ENCODE data around the gene SLCO3A1. TPM values are rescaled to one million over a fixed set of nuclear protein-coding genes. Genes with fewer than 3 reads are reported as not detected.

SLCO3A1 gene
- total RNA-seq, 2 experiments from 2014 or later: 4.2 to 4.8 TPM

DNA sequence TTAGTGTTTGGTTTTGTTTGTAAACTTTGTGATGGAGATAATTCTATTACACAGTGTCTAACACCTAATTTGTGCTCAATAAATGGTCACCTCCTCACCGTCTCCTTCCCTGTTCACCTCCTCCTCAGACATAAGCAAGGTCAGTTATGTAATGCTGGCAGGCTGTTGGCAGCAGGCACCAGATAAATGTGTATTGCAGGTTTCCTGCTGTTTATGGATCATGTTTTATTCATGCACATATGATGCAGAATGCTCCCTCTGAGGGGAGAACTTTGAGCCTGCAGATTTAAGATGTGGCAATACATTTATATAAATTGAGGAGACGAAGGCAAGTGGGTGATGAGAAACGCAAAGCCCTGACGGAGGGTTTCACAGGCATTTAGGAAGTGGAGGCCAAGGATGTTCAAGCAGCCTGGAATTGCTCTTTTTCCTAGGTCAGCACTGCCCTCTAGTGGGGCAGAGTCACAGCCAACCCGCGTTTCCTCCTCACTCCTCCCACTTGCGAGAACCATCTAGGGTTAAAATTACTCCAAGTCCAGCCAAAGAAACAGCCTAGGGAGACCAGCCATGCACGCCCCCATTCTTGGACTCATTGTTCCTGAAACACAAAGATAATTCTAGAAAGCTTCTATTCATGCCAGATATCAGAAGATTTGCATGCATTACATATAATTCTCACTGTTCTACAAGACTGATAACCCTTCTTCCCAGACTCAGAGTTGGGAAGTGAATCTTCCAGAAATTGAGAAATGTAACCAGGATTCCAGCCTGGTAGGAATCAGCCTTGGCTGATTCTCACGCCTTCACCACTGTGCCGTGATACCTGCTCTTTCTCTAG is 228.7 kb downstream of the SLCO3A1 start:
- H3K36me3 Mint-ChIP-seq (ENCODE audit: low read depth): no peaks in the 10 kb centered on the region
- POLR2A ChIA-PET: no interaction called here
- intact Hi-C loops (cut with micrococcal nuclease): no loop called here
- H3K27ac Mint-ChIP-seq: no peak overlapping the region
- TF ChIP-seq, protein P1, sequence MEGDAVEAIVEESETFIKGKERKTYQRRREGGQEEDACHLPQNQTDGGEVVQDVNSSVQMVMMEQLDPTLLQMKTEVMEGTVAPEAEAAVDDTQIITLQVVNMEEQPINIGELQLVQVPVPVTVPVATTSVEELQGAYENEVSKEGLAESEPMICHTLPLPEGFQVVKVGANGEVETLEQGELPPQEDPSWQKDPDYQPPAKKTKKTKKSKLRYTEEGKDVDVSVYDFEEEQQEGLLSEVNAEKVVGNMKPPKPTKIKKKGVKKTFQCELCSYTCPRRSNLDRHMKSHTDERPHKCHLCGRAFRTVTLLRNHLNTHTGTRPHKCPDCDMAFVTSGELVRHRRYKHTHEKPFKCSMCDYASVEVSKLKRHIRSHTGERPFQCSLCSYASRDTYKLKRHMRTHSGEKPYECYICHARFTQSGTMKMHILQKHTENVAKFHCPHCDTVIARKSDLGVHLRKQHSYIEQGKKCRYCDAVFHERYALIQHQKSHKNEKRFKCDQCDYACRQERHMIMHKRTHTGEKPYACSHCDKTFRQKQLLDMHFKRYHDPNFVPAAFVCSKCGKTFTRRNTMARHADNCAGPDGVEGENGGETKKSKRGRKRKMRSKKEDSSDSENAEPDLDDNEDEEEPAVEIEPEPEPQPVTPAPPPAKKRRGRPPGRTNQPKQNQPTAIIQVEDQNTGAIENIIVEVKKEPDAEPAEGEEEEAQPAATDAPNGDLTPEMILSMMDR (IDR thresholded peaks at IDR 0.05): peak; percentile 88
- CTCF ChIA-PET: interaction anchor here (0.6 to 1.5 kb wide), 8 partner anchors 9 to 810 kb away, joined by 3 to 6 read pairs (median 4); no protein-coding TSS in a partner anchor
- H3K27me3 Mint-ChIP-seq: no peaks in the 10 kb centered on the region
- DNase-seq: peak; percentile 68
- H3K4me1 Mint-ChIP-seq (ENCODE audit: low read depth): peaks cover under 1% of the 10 kb centered on the region
- peak; percentile 60 for ATAC-seq
- no peaks in the 10 kb centered on the region for H3K9me3 Mint-ChIP-seq
- no peak overlapping the region for H3K4me3 Mint-ChIP-seq

DNA sequence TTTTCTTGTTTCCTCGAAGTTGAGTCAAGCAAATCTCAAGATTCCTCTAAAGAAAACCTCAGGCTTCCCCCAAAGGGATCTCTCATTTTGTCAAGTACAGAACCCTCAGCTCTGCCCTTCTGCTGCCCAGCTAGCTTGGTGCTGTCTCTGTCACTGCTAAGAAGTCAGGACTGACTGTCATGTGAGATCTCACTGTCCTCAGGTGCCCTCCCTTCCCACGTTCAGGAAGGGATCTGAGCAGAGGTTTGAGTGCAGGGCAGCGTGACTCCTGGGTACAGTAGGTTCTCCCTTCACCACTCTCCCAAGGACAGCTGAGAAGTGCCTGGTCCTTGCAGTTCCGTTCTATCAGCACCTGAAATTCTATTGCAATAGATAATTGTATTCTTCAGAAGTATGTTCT is 229.7 kb downstream of the SLCO3A1 start:
- Mint-ChIP-seq H3K27me3 (no peaks in the 10 kb centered on the region), H3K27ac (no peak overlapping the region), H3K4me1 (ENCODE audit: low read depth) (no peaks in the 10 kb centered on the region), H3K9me3 (no peaks in the 10 kb centered on the region), H3K4me3 (no peak overlapping the region), H3K36me3 (ENCODE audit: low read depth) (no peaks in the 10 kb centered on the region)
- DNase-seq (no peak), ATAC-seq (no peak)
- ChIA-PET CTCF (interaction anchor here (0.8 to 1.5 kb wide), 7 partner anchors 8 to 781 kb away, joined by 3 to 6 read pairs (median 4); no protein-coding TSS in a partner anchor), POLR2A (no interaction called here)
- TF ChIP-seq, protein P1 (IDR thresholded peaks at IDR 0.05): no peak
- intact Hi-C loops (cut with micrococcal nuclease): no loop called here

DNA sequence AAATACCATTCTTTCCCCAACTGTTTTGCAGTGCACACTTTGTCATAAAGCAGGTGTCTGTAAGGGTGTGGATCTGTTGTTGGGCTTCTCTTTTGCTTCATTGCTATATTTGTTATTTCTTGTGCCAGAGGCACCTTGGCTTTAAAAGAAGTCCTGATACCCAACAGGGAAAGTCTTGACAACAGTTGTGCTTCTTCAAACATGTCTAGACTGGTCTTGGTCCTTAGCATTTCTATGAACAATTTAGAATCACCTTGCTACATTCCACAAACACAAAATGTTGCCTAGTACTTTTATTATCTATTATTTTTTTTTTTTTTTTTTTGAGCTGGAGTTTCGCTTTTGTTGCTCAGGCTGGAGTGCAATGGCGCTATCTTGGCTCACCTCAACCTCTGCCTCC is 233.7 kb downstream of the SLCO3A1 start:
- Mint-ChIP-seq H3K27ac (no peak overlapping the region), H3K4me1 (ENCODE audit: low read depth) (no peaks in the 10 kb centered on the region), H3K9me3 (no peaks in the 10 kb centered on the region), H3K4me3 (no peak overlapping the region), H3K36me3 (ENCODE audit: low read depth) (no peaks in the 10 kb centered on the region), H3K27me3 (no peaks in the 10 kb centered on the region)
- ChIA-PET POLR2A (no interaction called here), CTCF (no interaction called here)
- DNase-seq (no peak), ATAC-seq (no peak)
- TF ChIP-seq, protein P1 (IDR thresholded peaks at IDR 0.05): no peak
- intact Hi-C loops (cut with micrococcal nuclease): no loop called here

DNA sequence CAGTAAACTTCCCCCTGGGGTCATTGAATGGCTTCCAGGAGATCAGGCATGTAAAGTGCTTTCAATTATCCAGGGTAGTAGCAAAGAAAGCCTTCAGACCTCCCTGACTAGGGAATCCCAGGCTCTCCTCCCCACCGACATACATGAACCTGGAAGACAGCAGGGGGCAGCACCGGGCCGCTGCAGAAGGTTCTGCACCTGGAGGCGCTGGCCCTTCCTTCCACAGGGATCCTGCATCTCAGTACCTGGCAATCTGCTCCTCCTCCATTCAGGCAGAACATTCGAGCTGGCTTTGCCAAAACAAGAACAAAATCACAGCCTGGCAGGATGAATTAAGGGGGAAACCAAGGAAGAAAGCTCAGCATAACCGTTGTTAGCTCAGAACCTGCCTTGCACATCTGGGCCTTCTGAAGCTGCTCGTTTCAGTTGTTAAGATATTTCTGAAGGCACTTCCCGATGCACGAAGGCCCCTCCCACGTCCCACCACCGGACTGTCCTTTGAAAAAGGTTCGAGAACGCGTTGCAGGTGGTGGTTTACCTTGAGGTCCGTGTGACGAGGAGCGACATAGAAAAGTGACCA is 237.7 kb downstream of the SLCO3A1 start:
- DNase-seq (peak; percentile 44), ATAC-seq (no peak)
- Mint-ChIP-seq H3K9me3 (no peaks in the 10 kb centered on the region), H3K27me3 (no peaks in the 10 kb centered on the region), H3K4me3 (no peak overlapping the region), H3K36me3 (ENCODE audit: low read depth) (no peaks in the 10 kb centered on the region), H3K27ac (no peak overlapping the region), H3K4me1 (ENCODE audit: low read depth) (peaks cover 19% of the 10 kb centered on the region)
- CTCF ChIA-PET: interaction anchor here (0.7 to 4.2 kb wide), 7 partner anchors 9 to 624 kb away, joined by 3 to 19 read pairs (median 4); no protein-coding TSS in a partner anchor
- TF ChIP-seq, protein P1 (IDR thresholded peaks at IDR 0.05): peak; percentile 67
- intact Hi-C loops (cut with micrococcal nuclease): loop anchor here (10.0 kb wide), 2 partner anchors 64 to 624 kb away; no protein-coding TSS in a partner anchor
- POLR2A ChIA-PET: no interaction called here

Measured in activated CD8-positive, alpha-beta T cell treated with anti-CD3 and anti-CD28 coated beads for 36 hours (primary cell).